ENCODE results near the gene UBN2.

DNA sequence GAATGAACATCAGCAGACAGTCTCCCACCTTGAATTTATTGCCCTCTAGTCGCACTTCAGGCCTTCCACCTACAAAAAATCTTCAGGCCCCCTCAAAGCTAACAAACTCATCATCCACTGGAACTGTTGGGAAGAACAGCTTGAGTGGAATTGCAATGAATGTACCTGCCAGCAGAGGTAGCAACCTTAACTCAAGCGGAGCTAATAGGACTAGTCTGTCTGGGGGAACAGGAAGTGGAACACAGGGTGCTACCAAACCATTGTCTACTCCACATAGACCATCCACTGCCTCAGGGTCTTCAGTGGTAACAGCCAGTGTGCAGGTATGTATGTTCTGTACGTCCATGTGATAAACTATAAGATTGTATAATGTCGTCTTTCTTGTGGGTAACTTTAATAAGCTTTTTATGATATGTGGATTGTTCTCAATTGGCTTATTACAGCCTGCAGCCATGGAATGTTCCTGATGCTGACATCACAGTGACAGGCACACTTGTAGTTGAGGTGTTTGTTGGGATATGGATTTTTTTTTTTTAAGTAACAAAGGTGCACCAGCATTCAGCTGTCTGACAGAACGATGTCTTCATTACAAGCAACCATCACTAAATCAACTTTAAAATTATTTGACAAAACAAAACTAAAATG, 53.3 kb downstream of the UBN2 start:
- TF ChIP-seq, protein P1, sequence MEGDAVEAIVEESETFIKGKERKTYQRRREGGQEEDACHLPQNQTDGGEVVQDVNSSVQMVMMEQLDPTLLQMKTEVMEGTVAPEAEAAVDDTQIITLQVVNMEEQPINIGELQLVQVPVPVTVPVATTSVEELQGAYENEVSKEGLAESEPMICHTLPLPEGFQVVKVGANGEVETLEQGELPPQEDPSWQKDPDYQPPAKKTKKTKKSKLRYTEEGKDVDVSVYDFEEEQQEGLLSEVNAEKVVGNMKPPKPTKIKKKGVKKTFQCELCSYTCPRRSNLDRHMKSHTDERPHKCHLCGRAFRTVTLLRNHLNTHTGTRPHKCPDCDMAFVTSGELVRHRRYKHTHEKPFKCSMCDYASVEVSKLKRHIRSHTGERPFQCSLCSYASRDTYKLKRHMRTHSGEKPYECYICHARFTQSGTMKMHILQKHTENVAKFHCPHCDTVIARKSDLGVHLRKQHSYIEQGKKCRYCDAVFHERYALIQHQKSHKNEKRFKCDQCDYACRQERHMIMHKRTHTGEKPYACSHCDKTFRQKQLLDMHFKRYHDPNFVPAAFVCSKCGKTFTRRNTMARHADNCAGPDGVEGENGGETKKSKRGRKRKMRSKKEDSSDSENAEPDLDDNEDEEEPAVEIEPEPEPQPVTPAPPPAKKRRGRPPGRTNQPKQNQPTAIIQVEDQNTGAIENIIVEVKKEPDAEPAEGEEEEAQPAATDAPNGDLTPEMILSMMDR (IDR thresholded peaks at IDR 0.05; ENCODE audit: insufficient read depth, low read length), result no peak
- TF ChIP-seq GABPA (IDR thresholded peaks at IDR 0.05; ENCODE audit: low read depth) (no peak), POLR2AphosphoS5 (IDR thresholded peaks at IDR 0.05; ENCODE audit: low read depth) (no peak)
- TF ChIP-seq, protein P2, sequence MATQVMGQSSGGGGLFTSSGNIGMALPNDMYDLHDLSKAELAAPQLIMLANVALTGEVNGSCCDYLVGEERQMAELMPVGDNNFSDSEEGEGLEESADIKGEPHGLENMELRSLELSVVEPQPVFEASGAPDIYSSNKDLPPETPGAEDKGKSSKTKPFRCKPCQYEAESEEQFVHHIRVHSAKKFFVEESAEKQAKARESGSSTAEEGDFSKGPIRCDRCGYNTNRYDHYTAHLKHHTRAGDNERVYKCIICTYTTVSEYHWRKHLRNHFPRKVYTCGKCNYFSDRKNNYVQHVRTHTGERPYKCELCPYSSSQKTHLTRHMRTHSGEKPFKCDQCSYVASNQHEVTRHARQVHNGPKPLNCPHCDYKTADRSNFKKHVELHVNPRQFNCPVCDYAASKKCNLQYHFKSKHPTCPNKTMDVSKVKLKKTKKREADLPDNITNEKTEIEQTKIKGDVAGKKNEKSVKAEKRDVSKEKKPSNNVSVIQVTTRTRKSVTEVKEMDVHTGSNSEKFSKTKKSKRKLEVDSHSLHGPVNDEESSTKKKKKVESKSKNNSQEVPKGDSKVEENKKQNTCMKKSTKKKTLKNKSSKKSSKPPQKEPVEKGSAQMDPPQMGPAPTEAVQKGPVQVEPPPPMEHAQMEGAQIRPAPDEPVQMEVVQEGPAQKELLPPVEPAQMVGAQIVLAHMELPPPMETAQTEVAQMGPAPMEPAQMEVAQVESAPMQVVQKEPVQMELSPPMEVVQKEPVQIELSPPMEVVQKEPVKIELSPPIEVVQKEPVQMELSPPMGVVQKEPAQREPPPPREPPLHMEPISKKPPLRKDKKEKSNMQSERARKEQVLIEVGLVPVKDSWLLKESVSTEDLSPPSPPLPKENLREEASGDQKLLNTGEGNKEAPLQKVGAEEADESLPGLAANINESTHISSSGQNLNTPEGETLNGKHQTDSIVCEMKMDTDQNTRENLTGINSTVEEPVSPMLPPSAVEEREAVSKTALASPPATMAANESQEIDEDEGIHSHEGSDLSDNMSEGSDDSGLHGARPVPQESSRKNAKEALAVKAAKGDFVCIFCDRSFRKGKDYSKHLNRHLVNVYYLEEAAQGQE (IDR thresholded peaks at IDR 0.05; ENCODE audit: insufficient replicate concordance, low read depth), result no peak

Data from HL-60 (cell line).